AG04449 (cell line): ENCODE data around the gene RDX.

Source experiments
- CTCF ChIA-PET: fragments of 350-600 bp; formaldehyde crosslinking; extraction: SDS; loops from one replicate; lab custom pipeline; 2021; ENCODE audit warnings: antibody characterized with exemption; lab: Yijun Ruan, JAX
- POLR2A ChIA-PET: fragments of 400-600, 350-600 bp; formaldehyde crosslinking; extraction: SDS; loops from one replicate; lab custom pipeline; 2020; ENCODE audit warnings: antibody characterized with exemption, inconsistent platforms; lab: Yijun Ruan, JAX
- DNase-seq: peaks from one replicate; pipeline ENCODE4 v3.0.0-alpha.2; 2010; ENCODE audit warnings: low read depth, low spot score
- H3K4me3 ChIP-seq: 2 replicates; pipeline ENCODE4 v1.5.1; 2011; ENCODE audit warnings: low read depth, mild to moderate bottlenecking, control low read depth, low read length
- TF ChIP-seq, protein P1 (sequence below): IDR thresholded peaks from one replicate; pipeline ENCODE4 v1.5.1; 2011; ENCODE audit warnings: mild to moderate bottlenecking, moderate library complexity, low read length, control low read depth, inconsistent platforms; ENCODE audit not compliant: insufficient read depth; ENCODE audit errors: missing control alignments

RDX gene

DNA sequence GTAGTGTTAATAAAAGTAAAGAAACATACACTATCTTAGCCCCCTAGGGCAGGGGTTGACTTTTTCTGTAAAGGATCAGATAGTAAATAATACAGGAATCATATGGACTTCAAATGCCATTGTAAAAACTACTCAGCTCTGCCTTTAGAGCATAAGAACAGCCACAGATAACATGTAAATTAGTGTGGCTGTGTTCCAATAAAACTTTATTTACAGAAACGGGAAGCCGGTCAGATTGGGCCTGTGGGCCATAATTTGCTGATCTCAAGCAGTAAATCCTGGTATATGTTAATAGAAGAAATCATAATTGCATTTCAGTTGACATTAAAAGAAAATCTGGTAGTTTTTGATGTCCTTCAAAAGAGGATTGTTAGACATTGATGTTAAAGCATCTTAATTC, 126.7 kb downstream of the RDX start:
- ChIA-PET POLR2A (no interaction called here), CTCF (interaction anchor here (1.0 kb wide), 1 partner anchor 15 kb away, joined by 4 read pairs; no protein-coding TSS in a partner anchor)
- DNase-seq: no peak
- no peak overlapping the region for H3K4me3 ChIP-seq
- TF ChIP-seq, protein P1, sequence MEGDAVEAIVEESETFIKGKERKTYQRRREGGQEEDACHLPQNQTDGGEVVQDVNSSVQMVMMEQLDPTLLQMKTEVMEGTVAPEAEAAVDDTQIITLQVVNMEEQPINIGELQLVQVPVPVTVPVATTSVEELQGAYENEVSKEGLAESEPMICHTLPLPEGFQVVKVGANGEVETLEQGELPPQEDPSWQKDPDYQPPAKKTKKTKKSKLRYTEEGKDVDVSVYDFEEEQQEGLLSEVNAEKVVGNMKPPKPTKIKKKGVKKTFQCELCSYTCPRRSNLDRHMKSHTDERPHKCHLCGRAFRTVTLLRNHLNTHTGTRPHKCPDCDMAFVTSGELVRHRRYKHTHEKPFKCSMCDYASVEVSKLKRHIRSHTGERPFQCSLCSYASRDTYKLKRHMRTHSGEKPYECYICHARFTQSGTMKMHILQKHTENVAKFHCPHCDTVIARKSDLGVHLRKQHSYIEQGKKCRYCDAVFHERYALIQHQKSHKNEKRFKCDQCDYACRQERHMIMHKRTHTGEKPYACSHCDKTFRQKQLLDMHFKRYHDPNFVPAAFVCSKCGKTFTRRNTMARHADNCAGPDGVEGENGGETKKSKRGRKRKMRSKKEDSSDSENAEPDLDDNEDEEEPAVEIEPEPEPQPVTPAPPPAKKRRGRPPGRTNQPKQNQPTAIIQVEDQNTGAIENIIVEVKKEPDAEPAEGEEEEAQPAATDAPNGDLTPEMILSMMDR: no peak

DNA sequence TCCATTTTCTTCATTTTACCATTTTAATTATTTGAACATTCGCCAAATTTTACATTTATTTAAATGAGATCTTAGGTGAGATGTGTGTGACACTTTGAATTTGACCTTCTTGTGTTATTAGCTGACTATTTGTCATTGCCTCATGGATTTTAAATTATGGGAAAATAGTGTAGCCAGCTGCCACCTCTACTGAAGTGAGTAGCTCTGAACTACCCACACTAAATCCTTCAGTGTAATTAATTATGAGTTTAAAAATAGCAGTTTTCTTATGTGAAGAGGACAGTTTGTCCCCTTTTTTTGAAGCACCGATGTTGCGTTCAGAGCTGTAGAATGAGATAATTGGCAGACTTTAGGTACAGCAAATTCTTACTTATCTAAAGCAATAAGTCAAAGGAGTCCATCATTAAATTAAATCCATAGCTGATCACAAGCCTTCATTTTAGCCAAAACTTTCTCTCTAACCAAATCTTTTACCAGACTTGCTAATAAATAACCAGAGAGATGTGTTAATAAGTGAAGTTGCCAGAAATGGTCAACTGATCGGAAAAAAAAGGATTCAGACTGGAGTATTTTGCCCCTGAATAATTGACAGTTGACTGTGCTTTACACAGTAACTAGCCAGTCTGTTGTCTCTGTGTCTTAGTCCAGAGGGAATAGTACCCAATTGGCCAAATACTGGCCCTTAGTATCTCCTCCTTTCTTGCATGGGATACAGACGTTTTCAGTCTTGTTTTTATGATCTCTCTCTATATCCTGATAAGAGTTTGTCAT, 128.2 kb downstream of the RDX start:
- no peak for DNase-seq
- H3K4me3 ChIP-seq: no peak overlapping the region
- TF ChIP-seq, protein P1: no peak
- CTCF ChIA-PET: no interaction called here
- POLR2A ChIA-PET: no interaction called here

DNA sequence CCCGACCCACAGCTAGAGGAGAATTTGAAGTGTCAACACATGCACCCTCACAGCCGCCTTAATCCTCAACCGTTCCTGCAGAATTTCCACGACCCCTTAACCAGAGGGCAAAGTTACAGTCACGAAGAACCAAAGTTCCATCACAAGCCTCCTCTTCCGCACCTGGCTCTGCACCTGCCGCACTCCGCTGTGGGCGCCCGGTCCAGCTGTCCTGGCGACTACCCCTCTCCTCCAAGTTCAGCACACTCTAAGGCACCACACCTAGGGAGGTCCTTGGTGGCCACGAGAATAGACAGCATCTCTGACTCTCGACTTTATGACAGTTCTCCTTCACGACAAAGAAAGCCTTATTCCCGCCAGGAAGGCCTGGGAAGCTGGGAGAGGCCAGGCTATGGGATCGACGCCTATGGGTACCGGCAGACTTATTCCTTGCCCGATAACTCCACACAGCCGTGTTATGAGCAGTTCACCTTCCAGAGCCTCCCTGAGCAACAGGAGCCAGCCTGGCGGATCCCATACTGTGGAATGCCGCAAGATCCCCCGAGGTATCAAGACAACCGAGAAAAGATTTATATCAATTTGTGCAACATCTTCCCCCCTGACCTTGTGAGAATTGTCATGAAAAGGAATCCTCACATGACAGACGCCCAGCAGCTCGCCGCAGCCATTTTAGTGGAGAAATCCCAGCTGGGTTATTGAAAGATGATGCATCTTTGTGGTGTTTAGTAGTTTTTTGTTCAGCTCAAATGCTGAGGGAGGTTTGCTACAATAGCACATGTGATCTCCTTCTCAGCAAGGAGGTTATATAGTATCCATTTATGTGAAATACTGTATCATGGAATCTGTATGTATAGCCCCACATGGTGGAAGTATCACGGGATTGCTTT, 131.1 kb downstream of the RDX start:
- TF ChIP-seq, protein P1: no peak
- POLR2A ChIA-PET: no interaction called here
- no peak for DNase-seq
- CTCF ChIA-PET: interaction anchor here (0.6 to 2.5 kb wide), 4 partner anchors 9 to 1530 kb away, joined by 3 to 16 read pairs (median 3); no protein-coding TSS in a partner anchor
- H3K4me3 ChIP-seq: no peak overlapping the region

DNA sequence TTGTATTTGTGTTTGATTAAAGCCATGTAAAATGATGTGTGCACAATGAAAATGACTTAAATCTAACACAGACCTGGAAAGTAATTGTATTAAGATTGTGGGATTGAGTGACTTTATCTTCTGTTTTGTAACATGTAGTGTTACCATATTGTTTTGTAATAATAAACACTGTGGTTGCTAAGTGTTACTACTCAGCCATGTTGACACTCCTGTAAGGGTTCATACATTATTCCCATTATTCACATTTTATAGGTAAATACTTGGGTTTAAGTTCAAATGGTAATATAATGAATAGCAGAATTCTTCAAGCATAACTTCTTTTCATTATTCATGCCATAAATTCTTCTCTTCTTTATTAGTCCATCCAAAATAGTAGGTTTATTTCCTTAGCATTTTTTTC, 134.2 kb downstream of the RDX start:
- CTCF ChIA-PET: interaction anchor here (0.7 to 1.2 kb wide), 3 partner anchors 12 to 39 kb away, joined by 3 to 5 read pairs (median 3); no protein-coding TSS in a partner anchor
- TF ChIP-seq, protein P1: no peak
- POLR2A ChIA-PET: no interaction called here
- H3K4me3 ChIP-seq: no peak overlapping the region
- DNase-seq: no peak

DNA sequence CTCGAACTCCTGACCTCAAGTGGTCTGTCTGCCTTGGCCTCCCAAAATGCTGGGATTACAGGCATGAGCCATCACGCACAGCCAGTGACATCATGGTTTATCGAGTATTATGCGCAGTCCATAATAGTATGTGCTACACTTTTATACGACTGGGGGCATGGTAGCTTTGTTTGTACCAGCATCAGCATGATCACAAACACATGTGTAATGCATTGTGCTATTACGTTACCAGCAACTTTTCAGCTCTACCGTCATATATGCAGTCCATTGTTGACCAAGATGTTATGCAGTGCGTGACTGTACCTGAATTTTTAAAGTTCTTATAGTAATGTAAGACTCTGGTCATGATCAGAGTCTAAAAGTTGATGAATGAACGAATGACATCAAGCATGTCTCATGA, 135.4 kb downstream of the RDX start:
- no peak overlapping the region for H3K4me3 ChIP-seq
- CTCF ChIA-PET: interaction anchor here (1.8 kb wide), 1 partner anchor 12 kb away, joined by 8 read pairs; no protein-coding TSS in a partner anchor
- POLR2A ChIA-PET: no interaction called here
- DNase-seq: no peak
- TF ChIP-seq, protein P1: no peak

DNA sequence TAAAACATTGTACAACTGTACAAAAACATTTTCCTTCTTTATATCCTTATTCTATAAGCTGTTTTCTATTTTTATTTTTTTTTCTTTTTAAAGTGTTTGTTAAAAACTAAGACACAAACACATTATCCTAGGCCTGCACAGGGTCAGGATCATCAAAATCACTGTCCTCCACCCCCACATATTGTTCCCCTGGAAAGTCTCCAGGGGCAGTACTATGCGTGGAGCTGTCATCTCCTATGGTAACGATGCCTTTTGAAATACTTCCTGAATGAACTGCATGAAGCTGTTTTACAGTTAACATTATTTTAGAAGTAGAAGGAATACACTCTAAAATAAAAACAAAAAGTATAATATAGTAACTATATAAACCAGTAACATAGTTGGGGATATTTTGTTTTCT, 136.0 kb downstream of the RDX start:
- TF ChIP-seq, protein P1: no peak
- ChIA-PET POLR2A (no interaction called here), CTCF (interaction anchor here (1.1 to 1.8 kb wide), 2 partner anchors 13 to 216 kb away, joined by 3 to 8 read pairs; no protein-coding TSS in a partner anchor)
- no peak overlapping the region for H3K4me3 ChIP-seq
- no peak for DNase-seq
